IMR-90 (cell line): ENCODE measurements around the gene UBL4B. TPM values are rescaled to one million over a fixed set of nuclear protein-coding genes. Genes with fewer than 3 reads are reported as not detected.

ENCODE experiments used
- ATAC-seq: fragments of 200-7000 bp; cut with Tn5 transposase; 2 replicates; pipeline ENCODE4 v1.9.1; 2020; ENCODE audit warnings: low read depth, mild to moderate bottlenecking, moderate library complexity
- BruUV-seq: library from RNA; stranded (reverse); fragments of 400-500 nt; replicated peaks from 2 replicates; lab custom pipeline; 2021; lab: Mats Ljungman, UMichigan
- CTCF ChIA-PET: fragments of 300-600 bp; formaldehyde crosslinking; extraction: SDS; loops from one replicate; lab custom pipeline; 2021; ENCODE audit warnings: antibody characterized with exemption; lab: Yijun Ruan, JAX
- POLR2A ChIA-PET: fragments of 300-600 bp; sonication (Branson Sonifier 250); formaldehyde crosslinking; loops from one replicate; lab custom pipeline; 2022; ENCODE audit warnings: antibody characterized with exemption; ENCODE audit not compliant: unreplicated experiment; lab: Charles Lee
- DNase-seq: peaks from one replicate; pipeline ENCODE4 v3.0.0; 2013
- H2AFZ ChIP-seq: replicated peaks from 2 replicates; pipeline ENCODE3; 2013; ENCODE audit warnings: low read length, mild to moderate bottlenecking; ENCODE audit not compliant: poor library complexity
- H2AK5ac ChIP-seq: 2 replicates; pipeline ENCODE4 v1.6.1; 2013; ENCODE audit warnings: low read depth, low read length, inconsistent platforms
- H2AK9ac ChIP-seq: replicated peaks from 2 replicates; pipeline ENCODE3; 2013; ENCODE audit warnings: mild to moderate bottlenecking, low read depth, low read length, moderate library complexity; ENCODE audit not compliant: poor library complexity
- H2BK120ac ChIP-seq: 2 replicates; pipeline ENCODE4 v1.6.1; 2013; ENCODE audit warnings: low read depth, low read length, inconsistent platforms
- H2BK15ac ChIP-seq: 3 replicates; pipeline ENCODE4 v1.6.1; 2013; ENCODE audit warnings: low read depth, low read length, inconsistent platforms
- H2BK20ac ChIP-seq: 2 replicates; pipeline ENCODE4 v1.6.1; 2013; ENCODE audit warnings: low read depth, mild to moderate bottlenecking, inconsistent platforms, low read length, moderate library complexity
- H2BK5ac ChIP-seq: 2 replicates; pipeline ENCODE4 v1.6.1; 2013; ENCODE audit warnings: mild to moderate bottlenecking, low read depth, low read length, inconsistent platforms; ENCODE audit not compliant: poor library complexity, severe bottlenecking
- H3K14ac ChIP-seq: replicated peaks from 2 replicates; pipeline ENCODE4 v1.6.1; 2013; ENCODE audit warnings: low read depth, low read length, inconsistent platforms
- H3K18ac ChIP-seq: 2 replicates; pipeline ENCODE4 v1.6.1; 2013; ENCODE audit warnings: low read depth, low read length, control low read depth
- H3K23ac ChIP-seq: 2 replicates; pipeline ENCODE4 v1.6.1; 2013; ENCODE audit warnings: low read depth, low read length, inconsistent platforms
- H3K27ac ChIP-seq: 2 replicates; pipeline ENCODE4 v1.5.1; 2013; ENCODE audit warnings: mild to moderate bottlenecking, control low read depth, low read length; ENCODE audit not compliant: insufficient read depth
- H3K27me3 ChIP-seq: 2 replicates; pipeline ENCODE4 v1.6.1; 2013; ENCODE audit warnings: low read length; ENCODE audit not compliant: control insufficient read depth, insufficient read depth
- H3K36me3 ChIP-seq: 2 replicates; pipeline ENCODE4 v1.6.1; 2013; ENCODE audit warnings: low read length, mixed read lengths; ENCODE audit not compliant: control insufficient read depth, insufficient read depth
- H3K4ac ChIP-seq: 2 replicates; pipeline ENCODE4 v1.6.1; 2013; ENCODE audit warnings: low read depth, low read length, inconsistent platforms
- H3K4me1 ChIP-seq: 2 replicates; pipeline ENCODE4 v1.6.1; 2013; ENCODE audit warnings: low read length, mixed read lengths; ENCODE audit not compliant: control insufficient read depth, insufficient read depth
- H3K4me2 ChIP-seq: 2 replicates; pipeline ENCODE4 v1.6.1; 2013; ENCODE audit warnings: low read depth, mild to moderate bottlenecking, control low read depth, low read length, moderate library complexity
- H3K4me3 ChIP-seq: 2 replicates; pipeline ENCODE4 v1.5.1; 2013; ENCODE audit warnings: low read depth, mild to moderate bottlenecking, control low read depth, low read length, moderate library complexity; ENCODE audit not compliant: insufficient read depth
- H3K56ac ChIP-seq: 2 replicates; pipeline ENCODE4 v1.6.1; 2013; ENCODE audit warnings: low read length, inconsistent platforms; ENCODE audit not compliant: insufficient read depth; ENCODE audit errors: extremely low read depth
- H3K79me1 ChIP-seq, 2 experiments: 2 replicates each; pipeline ENCODE4 v1.6.1; 2013; ENCODE audit warnings: low read length in 2 of 2, inconsistent platforms in 1 of 2, low read depth in 1 of 2
- H3K9ac ChIP-seq: 2 replicates; pipeline ENCODE4 v1.6.1; 2013; ENCODE audit warnings: low read depth, low read length, control low read depth
- H3K9me1 ChIP-seq: 2 replicates; pipeline ENCODE4 v1.6.1; 2013; ENCODE audit warnings: low read length, inconsistent platforms; ENCODE audit not compliant: insufficient read depth
- H3K9me3 ChIP-seq: 2 replicates; pipeline ENCODE4 v1.6.1; 2013; ENCODE audit warnings: low read length; ENCODE audit not compliant: control insufficient read depth, insufficient read depth
- H4K20me1 ChIP-seq: 2 replicates; pipeline ENCODE4 v1.6.1; 2013; ENCODE audit warnings: low read length, inconsistent platforms; ENCODE audit not compliant: insufficient read depth
- H4K5ac ChIP-seq: 2 replicates; pipeline ENCODE4 v1.6.1; 2013; ENCODE audit warnings: mild to moderate bottlenecking, low read depth, low read length, control low read depth
- H4K8ac ChIP-seq, 2 experiments: 2 replicates each; pipeline ENCODE4 v1.6.1; 2013; ENCODE audit warnings: low read depth in 2 of 2, low read length in 2 of 2, control low read depth in 1 of 2, inconsistent platforms in 1 of 2
- H4K91ac ChIP-seq: 2 replicates; pipeline ENCODE4 v1.6.1; 2013; ENCODE audit warnings: low read depth, low read length, inconsistent platforms; ENCODE audit not compliant: insufficient read depth
- BHLHE40 ChIP-seq: fragments of 150-350 bp; IDR thresholded peaks from 2 replicates; pipeline ENCODE4 v1.6.1; 2016; ENCODE audit warnings: mild to moderate bottlenecking, low read depth, low read length
- MAFK ChIP-seq: IDR thresholded peaks from 2 replicates; pipeline ENCODE4 v1.6.1; 2012; ENCODE audit warnings: low read depth, low read length, improper control_type of control experiment
- RAD21 ChIP-seq: IDR thresholded peaks from 2 replicates; pipeline ENCODE4 v1.6.1; 2012; ENCODE audit warnings: low read length, improper control_type of control experiment
- WGBS, 2 experiments: methylation state at CpG; one replicate each; pipeline versions ENCODE4 v1.1.5 to v1.1.7; 2013; ENCODE audit warnings: missing lambda C conversion rate in 2 of 2; ENCODE audit not compliant: insufficient read length in 1 of 2; ENCODE audit errors: extremely low coverage in 2 of 2; 5-methylcytosine and 5-hydroxymethylcytosine counted together
- dilution Hi-C: fragments of 300-500 bp; cut with HindIII; formaldehyde crosslinking; loops from one replicate; pipeline ENCODE4 v1.14.3; 2018; ENCODE audit warnings: low sequenced_read_pairs; ENCODE audit not compliant: unreplicated experiment
- in situ Hi-C: fragments of 300-500 bp; cut with MboI; formaldehyde crosslinking; loops from 3 replicates; pipeline ENCODE4 v1.14.3; 2019; ENCODE audit warnings: low sequenced_read_pairs, inconsistent platforms, mixed read lengths
- intact Hi-C: fragments of 100-400 bp; cut with micrococcal nuclease; formaldehyde crosslinking; loops from 2 replicates; pipeline ENCODE4 v1.10.0; 2022
- polyA plus RNA-seq, 3 experiments: library from polyadenylated mRNA; depleted of rRNA; stranded (reverse); fragments of >200 nt; gene quantifications; 2 replicates each; pipeline ENCODE4 v1.2.3, GENCODE V29; 2012; ENCODE audit warnings: low replicate concordance in 1 of 3
- total RNA-seq: library from RNA; depleted of rRNA; stranded (reverse); fragments of >200 nt; gene quantifications from 2 replicates; pipeline ENCODE4 v1.2.3, GENCODE V29; 2012
- TF ChIP-seq, protein P1 (sequence below): fragments of 150-350 bp; IDR thresholded peaks from 2 replicates; pipeline ENCODE4 v1.6.1; 2016; ENCODE audit warnings: low read depth, mild to moderate bottlenecking, low read length, moderate library complexity, borderline replicate concordance
- TF ChIP-seq, protein P2 (sequence below): conservative IDR thresholded peaks from 2 replicates; pipeline ENCODE4 v1.5.1; 2012; ENCODE audit warnings: mild to moderate bottlenecking, low read depth, low read length, improper control_type of control experiment

Gene UBL4B
- total and polyA plus RNA-seq, 2 of the 4 experiments (the other 2 are of a cell fraction), result not detected

DNA sequence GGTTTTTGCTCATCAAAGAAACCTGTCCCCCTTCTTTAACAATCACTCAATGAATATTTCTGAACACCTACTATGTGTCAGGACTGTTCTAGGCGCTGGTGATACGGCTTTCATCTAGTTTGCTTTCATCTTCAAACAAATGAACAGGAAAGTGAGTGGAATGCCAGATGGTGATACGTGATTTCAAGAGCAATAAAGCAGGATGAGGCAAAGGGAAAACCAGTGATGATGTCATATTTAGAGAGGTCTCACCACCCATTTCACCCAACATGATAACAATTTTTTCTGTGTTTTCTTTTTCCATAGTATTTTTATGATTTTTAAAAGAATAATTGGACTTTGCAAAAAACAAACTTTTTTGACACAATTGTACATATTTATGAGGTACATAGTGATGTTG lies 26.7 kb downstream of the UBL4B start:
- Histone ChIP-seq H3K4me1 (no peaks in the 10 kb centered on the region), H3K9ac (no peak overlapping the region), H3K27ac (no peak overlapping the region), H2BK120ac (no peak overlapping the region), H3K9me3 (no peaks in the 10 kb centered on the region), H3K4me3 (no peak overlapping the region), H2AK5ac (no peak overlapping the region), H3K36me3 (no peaks in the 10 kb centered on the region), H3K4me2 (no peak overlapping the region), H4K91ac (no peak overlapping the region), H3K4ac (no peak overlapping the region), H2AFZ (no peak overlapping the region), H3K79me1 (no peaks in the 10 kb centered on the region), H3K27me3 (peaks cover 62% of the 10 kb centered on the region), H2BK20ac (no peak overlapping the region), H4K20me1 (no peaks in the 10 kb centered on the region), H3K18ac (no peak overlapping the region), H3K14ac (no peak overlapping the region), H3K56ac (no peak overlapping the region), H3K9me1 (no peaks in the 10 kb centered on the region), H4K5ac (no peak overlapping the region), H4K8ac (no peak overlapping the region), H2AK9ac (no peak overlapping the region), H3K23ac (no peak overlapping the region), H2BK5ac (no peak overlapping the region), H2BK15ac (no peak overlapping the region)
- dilution Hi-C loops, result no loop called here
- ChIA-PET CTCF (no interaction called here), POLR2A (no interaction called here)
- no CpG with 5 or more reads among the region's 3 CpGs for WGBS, 2 experiments
- in situ Hi-C loops, result no loop called here
- intact Hi-C loops, result no loop called here
- TF ChIP-seq BHLHE40, result no peak
- TF ChIP-seq, protein P1, sequence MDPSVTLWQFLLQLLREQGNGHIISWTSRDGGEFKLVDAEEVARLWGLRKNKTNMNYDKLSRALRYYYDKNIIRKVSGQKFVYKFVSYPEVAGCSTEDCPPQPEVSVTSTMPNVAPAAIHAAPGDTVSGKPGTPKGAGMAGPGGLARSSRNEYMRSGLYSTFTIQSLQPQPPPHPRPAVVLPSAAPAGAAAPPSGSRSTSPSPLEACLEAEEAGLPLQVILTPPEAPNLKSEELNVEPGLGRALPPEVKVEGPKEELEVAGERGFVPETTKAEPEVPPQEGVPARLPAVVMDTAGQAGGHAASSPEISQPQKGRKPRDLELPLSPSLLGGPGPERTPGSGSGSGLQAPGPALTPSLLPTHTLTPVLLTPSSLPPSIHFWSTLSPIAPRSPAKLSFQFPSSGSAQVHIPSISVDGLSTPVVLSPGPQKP, result no peak
- TF ChIP-seq, protein P2, sequence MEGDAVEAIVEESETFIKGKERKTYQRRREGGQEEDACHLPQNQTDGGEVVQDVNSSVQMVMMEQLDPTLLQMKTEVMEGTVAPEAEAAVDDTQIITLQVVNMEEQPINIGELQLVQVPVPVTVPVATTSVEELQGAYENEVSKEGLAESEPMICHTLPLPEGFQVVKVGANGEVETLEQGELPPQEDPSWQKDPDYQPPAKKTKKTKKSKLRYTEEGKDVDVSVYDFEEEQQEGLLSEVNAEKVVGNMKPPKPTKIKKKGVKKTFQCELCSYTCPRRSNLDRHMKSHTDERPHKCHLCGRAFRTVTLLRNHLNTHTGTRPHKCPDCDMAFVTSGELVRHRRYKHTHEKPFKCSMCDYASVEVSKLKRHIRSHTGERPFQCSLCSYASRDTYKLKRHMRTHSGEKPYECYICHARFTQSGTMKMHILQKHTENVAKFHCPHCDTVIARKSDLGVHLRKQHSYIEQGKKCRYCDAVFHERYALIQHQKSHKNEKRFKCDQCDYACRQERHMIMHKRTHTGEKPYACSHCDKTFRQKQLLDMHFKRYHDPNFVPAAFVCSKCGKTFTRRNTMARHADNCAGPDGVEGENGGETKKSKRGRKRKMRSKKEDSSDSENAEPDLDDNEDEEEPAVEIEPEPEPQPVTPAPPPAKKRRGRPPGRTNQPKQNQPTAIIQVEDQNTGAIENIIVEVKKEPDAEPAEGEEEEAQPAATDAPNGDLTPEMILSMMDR, result no peak
- TF ChIP-seq MAFK, result no peak
- TF ChIP-seq RAD21, result no peak
- no TSS peak for BruUV-seq
- DNase-seq, result no peak
- no peak for ATAC-seq
